MM.1S (cell line): ENCODE measurements around the gene TP53AIP1.

ENCODE experiments used
- DNase-seq: peaks from one replicate; pipeline ENCODE4 v3.0.0-alpha.2; 2015
- H2AFZ ChIP-seq: fragments of 300-600 bp; sonication (generic); 2 replicates; pipeline ENCODE4 v1.6.0; 2016; ENCODE audit warnings: antibody characterized with exemption, low read length
- H3F3A ChIP-seq: fragments of 300-600 bp; sonication (generic); 2 replicates; pipeline ENCODE4 v1.6.1; 2016; ENCODE audit warnings: mild to moderate bottlenecking, antibody characterized with exemption, low read length, moderate library complexity, mixed read lengths; ENCODE audit not compliant: insufficient read depth
- H3K27ac ChIP-seq: fragments of 300-600 bp; sonication (generic); 2 replicates; pipeline ENCODE4 v1.5.1; 2016; ENCODE audit warnings: mild to moderate bottlenecking, low read length
- H3K27me3 ChIP-seq: fragments of 300-600 bp; sonication (generic); replicated peaks from 2 replicates; pipeline ENCODE4 v1.6.0; 2016; ENCODE audit warnings: low read length; ENCODE audit not compliant: insufficient read depth
- H3K36me3 ChIP-seq: fragments of 300-600 bp; sonication (generic); replicated peaks from 2 replicates; pipeline ENCODE4 v1.6.1; 2016; ENCODE audit warnings: mild to moderate bottlenecking, low read length, mixed read lengths; ENCODE audit not compliant: insufficient read depth
- H3K4me1 ChIP-seq: fragments of 300-600 bp; sonication (generic); 2 replicates; pipeline ENCODE4 v1.6.1; 2016; ENCODE audit warnings: low read length, mixed read lengths
- H3K4me2 ChIP-seq: fragments of 300-600 bp; sonication (generic); 2 replicates; pipeline ENCODE4 v1.6.0; 2016; ENCODE audit warnings: low read depth, low read length
- H3K4me3 ChIP-seq: fragments of 300-600 bp; sonication (generic); 2 replicates; pipeline ENCODE4 v1.5.1; 2016; ENCODE audit warnings: low read length, mixed read lengths
- H3K79me2 ChIP-seq: fragments of 300-600 bp; sonication (generic); 2 replicates; pipeline ENCODE4 v1.6.1; 2016; ENCODE audit warnings: mixed run types, low read length, mixed read lengths
- H3K9ac ChIP-seq: fragments of 300-600 bp; sonication (generic); 2 replicates; pipeline ENCODE4 v1.6.1; 2016; ENCODE audit warnings: low read length, mixed read lengths
- H3K9me2 ChIP-seq: fragments of 300-600 bp; sonication (generic); replicated peaks from 2 replicates; pipeline ENCODE4 v1.6.1; 2016; ENCODE audit warnings: mild to moderate bottlenecking, low read length, mixed read lengths; ENCODE audit not compliant: insufficient read depth
- H3K9me3 ChIP-seq: fragments of 300-600 bp; sonication (generic); replicated peaks from 2 replicates; pipeline ENCODE4 v1.6.1; 2016; ENCODE audit warnings: mild to moderate bottlenecking, low read length, mixed read lengths; ENCODE audit not compliant: insufficient read depth
- H4K20me1 ChIP-seq: fragments of 300-600 bp; sonication (generic); 2 replicates; pipeline ENCODE4 v1.6.1; 2016; ENCODE audit warnings: mild to moderate bottlenecking, low read length, moderate library complexity, mixed read lengths; ENCODE audit not compliant: insufficient read depth
- EZH2 ChIP-seq: fragments of 300-600 bp; sonication (generic); optimal IDR thresholded peaks from 2 replicates; pipeline ENCODE3; 2017; ENCODE audit warnings: low read depth, mild to moderate bottlenecking, antibody characterized with exemption, low read length, mixed read lengths
- EZH2phosphoT487 ChIP-seq: fragments of 300-600 bp; sonication (generic); IDR thresholded peaks from 2 replicates; pipeline ENCODE4 v1.6.1; 2018; ENCODE audit warnings: antibody characterized with exemption, low read length
- TF ChIP-seq, protein P1 (sequence below): fragments of 300-600 bp; sonication (generic); IDR thresholded peaks from 2 replicates; pipeline ENCODE4 v1.5.1; 2016; ENCODE audit warnings: antibody characterized with exemption, low read length, mixed read lengths

Gene TP53AIP1

GRCh38 chr11:128967578-128967977 is 24.9 kb upstream of the TP53AIP1 start:
- Histone ChIP-seq H2AFZ (no peak overlapping the region), H3K36me3 (no peaks in the 10 kb centered on the region), H3K27me3 (no peaks in the 10 kb centered on the region), H3K9me2 (no peaks in the 10 kb centered on the region), H3K27ac (no peak overlapping the region), H3K9ac (no peak overlapping the region), H3K9me3 (no peaks in the 10 kb centered on the region), H3K79me2 (no peaks in the 10 kb centered on the region), H3F3A (peaks cover 9% of the 10 kb centered on the region; the same call in 1 of the 2 replicates), H4K20me1 (no peaks in the 10 kb centered on the region), H3K4me1 (peaks cover 25% of the 10 kb centered on the region), H3K4me2 (no peak overlapping the region), H3K4me3 (no peak overlapping the region)
- DNase-seq, result no peak
- TF ChIP-seq, protein P1, sequence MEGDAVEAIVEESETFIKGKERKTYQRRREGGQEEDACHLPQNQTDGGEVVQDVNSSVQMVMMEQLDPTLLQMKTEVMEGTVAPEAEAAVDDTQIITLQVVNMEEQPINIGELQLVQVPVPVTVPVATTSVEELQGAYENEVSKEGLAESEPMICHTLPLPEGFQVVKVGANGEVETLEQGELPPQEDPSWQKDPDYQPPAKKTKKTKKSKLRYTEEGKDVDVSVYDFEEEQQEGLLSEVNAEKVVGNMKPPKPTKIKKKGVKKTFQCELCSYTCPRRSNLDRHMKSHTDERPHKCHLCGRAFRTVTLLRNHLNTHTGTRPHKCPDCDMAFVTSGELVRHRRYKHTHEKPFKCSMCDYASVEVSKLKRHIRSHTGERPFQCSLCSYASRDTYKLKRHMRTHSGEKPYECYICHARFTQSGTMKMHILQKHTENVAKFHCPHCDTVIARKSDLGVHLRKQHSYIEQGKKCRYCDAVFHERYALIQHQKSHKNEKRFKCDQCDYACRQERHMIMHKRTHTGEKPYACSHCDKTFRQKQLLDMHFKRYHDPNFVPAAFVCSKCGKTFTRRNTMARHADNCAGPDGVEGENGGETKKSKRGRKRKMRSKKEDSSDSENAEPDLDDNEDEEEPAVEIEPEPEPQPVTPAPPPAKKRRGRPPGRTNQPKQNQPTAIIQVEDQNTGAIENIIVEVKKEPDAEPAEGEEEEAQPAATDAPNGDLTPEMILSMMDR, result no peak
- TF ChIP-seq EZH2 (no peak), EZH2phosphoT487 (no peak)

DNA sequence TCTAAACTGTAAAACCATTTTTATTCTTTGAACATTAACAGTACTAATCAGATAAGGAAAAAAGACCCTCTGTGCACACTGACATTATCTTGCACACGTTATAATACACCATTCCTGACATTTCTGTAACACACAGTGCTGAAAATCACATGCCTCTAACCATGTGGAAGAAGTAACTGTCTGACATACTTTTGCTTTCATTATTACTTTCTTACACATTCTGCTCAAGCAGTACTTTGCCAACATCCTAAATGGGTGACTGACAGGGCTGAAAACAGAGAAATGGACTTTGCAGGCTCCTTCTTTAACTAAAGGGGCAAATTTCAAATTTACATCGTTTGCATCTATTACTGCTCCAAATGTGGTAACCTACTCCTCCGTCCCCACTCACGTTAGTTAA is 22.8 kb upstream of the TP53AIP1 start:
- Histone ChIP-seq H3K4me3 (peak overlapping the region; percentile 3; the same call in 1 of the 2 replicates), H4K20me1 (no peaks in the 10 kb centered on the region), H2AFZ (peak overlapping the region; percentile 3), H3K36me3 (no peaks in the 10 kb centered on the region), H3K4me2 (peak overlapping the region; percentile 38), H3K9me3 (no peaks in the 10 kb centered on the region), H3K4me1 (peaks cover 26% of the 10 kb centered on the region), H3K79me2 (no peaks in the 10 kb centered on the region), H3K27me3 (no peaks in the 10 kb centered on the region), H3K9me2 (no peaks in the 10 kb centered on the region), H3K27ac (no peak overlapping the region), H3K9ac (no peak overlapping the region; the same call in 1 of the 2 replicates), H3F3A (peaks cover 9% of the 10 kb centered on the region; the same call in 1 of the 2 replicates)
- peak; percentile 69 for DNase-seq
- TF ChIP-seq, protein P1, result no peak
- TF ChIP-seq EZH2phosphoT487 (no peak), EZH2 (no peak)

- Histone ChIP-seq H3K4me2 (no peak overlapping the region), H3K4me1 (peaks cover 26% of the 10 kb centered on the region), H3K79me2 (no peaks in the 10 kb centered on the region), H3K27me3 (no peaks in the 10 kb centered on the region), H4K20me1 (no peaks in the 10 kb centered on the region), H2AFZ (no peak overlapping the region), H3K9ac (no peak overlapping the region), H3K9me3 (no peaks in the 10 kb centered on the region), H3F3A (peaks cover 9% of the 10 kb centered on the region; the same call in 1 of the 2 replicates), H3K27ac (no peak overlapping the region), H3K36me3 (no peaks in the 10 kb centered on the region), H3K4me3 (no peak overlapping the region), H3K9me2 (no peaks in the 10 kb centered on the region)
- DNase-seq, result no peak
- TF ChIP-seq EZH2 (no peak), EZH2phosphoT487 (no peak)
- TF ChIP-seq, protein P1, result no peak
Measured at GRCh38 chr11:128964463-128964930, 21.8 kb upstream of the TP53AIP1 start.
